K562 (cell line): Measurements from ENCODE around the gene ZFX. TPM values are rescaled to one million over a fixed set of nuclear protein-coding genes. Genes with fewer than 3 reads are reported as not detected.

Experiments
- ATAC-seq: fragments of 200-7000 bp; cut with Tn5 transposase; 3 replicates; pipeline ENCODE4 v1.9.1; 2020; ENCODE audit warnings: moderate library complexity
- BruUV-seq: library from RNA; stranded (reverse); fragments of 400-500 nt; replicated peaks from 2 replicates; lab custom pipeline; 2021; lab: Mats Ljungman, UMichigan
- CTCF ChIA-PET: fragments of 300-600 bp; formaldehyde crosslinking; extraction: SDS; loops from one replicate; lab custom pipeline; 2021; ENCODE audit warnings: low intra/inter-chr PET ratio; lab: Yijun Ruan, JAX
- POLR2A ChIA-PET: fragments of 300-600, 350-650 bp; sonication (Branson Sonifier 250); formaldehyde crosslinking; extraction: SDS; loops from one replicate; lab custom pipeline; 2021; ENCODE audit warnings: antibody characterized with exemption, inconsistent platforms; lab: Yijun Ruan, JAX
- DNase-seq, 4 experiments: peaks; one replicate each; pipeline versions ENCODE4 v3.0.0 to v3.0.0-alpha.2; 2011 to 2018; ENCODE audit warnings: low spot score in 3 of 4, mixed read lengths in 3 of 4; ENCODE audit errors: extremely low read depth in 1 of 4
- FAIRE-seq: peaks from 2 replicates; lab custom pipeline; 2011; peaks lifted over from hg19 to GRCh38; lab: Jason Lieb, UNC
- H2AFZ ChIP-seq: 2 replicates; pipeline ENCODE4 v1.6.0; 2011; ENCODE audit warnings: low read depth, low read length, control low read depth, inconsistent platforms
- H3K27ac ChIP-seq: fragments of 200-600 bp; 3 replicates; pipeline ENCODE4 v1.8.0; 2011; ENCODE audit warnings: low read depth, mild to moderate bottlenecking, control low read depth, inconsistent platforms, low read length, moderate library complexity, mixed read lengths; ENCODE audit errors: extremely low read depth
- H3K27me3 ChIP-seq, 2 experiments: fragments of 300-600 bp in 1 of 2; 2 replicates in 1 of 2; 3 replicates in 1 of 2; pipeline versions ENCODE4 v1.6.0 to v1.8.0; 2011; ENCODE audit warnings: inconsistent platforms in 2 of 2, low read length in 2 of 2, mild to moderate bottlenecking in 1 of 2, mixed read lengths in 1 of 2, moderate library complexity in 1 of 2; ENCODE audit not compliant: control insufficient read depth in 2 of 2, insufficient read depth in 2 of 2
- H3K36me3 ChIP-seq: fragments of 300-600 bp; 3 replicates; pipeline ENCODE4 v1.8.0; 2011; ENCODE audit warnings: mild to moderate bottlenecking, low read length, inconsistent platforms; ENCODE audit not compliant: control insufficient read depth, insufficient read depth
- H3K4me1 ChIP-seq, 2 experiments: fragments of 200-600 bp in 1 of 2; replicated peaks in 1 of 2; 2 replicates in 1 of 2; 3 replicates in 1 of 2; pipeline versions ENCODE4 v1.5.1 to v1.8.0; 2011; ENCODE audit warnings: inconsistent platforms in 2 of 2, low read length in 2 of 2, mild to moderate bottlenecking in 1 of 2, mixed read lengths in 1 of 2, moderate library complexity in 1 of 2; ENCODE audit not compliant: control insufficient read depth in 2 of 2, insufficient read depth in 2 of 2
- H3K4me2 ChIP-seq: 2 replicates; pipeline ENCODE4 v1.6.1; 2011; ENCODE audit warnings: low read length, control low read depth, inconsistent platforms, mixed read lengths; ENCODE audit not compliant: insufficient read depth
- H3K4me3 ChIP-seq: fragments of 200-600 bp; sonication (generic), shearing (Covaris generic); 2 replicates; pipeline ENCODE4 v1.5.1; 2016; ENCODE audit warnings: control low read depth, inconsistent platforms
- H3K79me2 ChIP-seq: fragments of 200-600 bp; 3 replicates; pipeline ENCODE4 v1.8.0; 2011; ENCODE audit warnings: low read length, inconsistent platforms; ENCODE audit not compliant: control insufficient read depth, insufficient read depth
- H3K9ac ChIP-seq, 2 experiments: 2 replicates each; pipeline versions ENCODE4 v1.6.0 to v1.6.1; 2011; ENCODE audit warnings: low read depth in 2 of 2, low read length in 2 of 2, control low read depth in 1 of 2, inconsistent platforms in 1 of 2, mild to moderate bottlenecking in 1 of 2, mixed read lengths in 1 of 2; ENCODE audit not compliant: insufficient read depth in 1 of 2
- H3K9me1 ChIP-seq: one replicate; pipeline ENCODE4 v1.6.0; 2011; ENCODE audit warnings: inconsistent platforms, mild to moderate bottlenecking, low read length, moderate library complexity; ENCODE audit not compliant: control insufficient read depth, insufficient read depth
- H3K9me3 ChIP-seq: replicated peaks from 2 replicates; pipeline ENCODE4 v1.5.1; 2011; ENCODE audit warnings: low read depth, low read length, inconsistent platforms; ENCODE audit not compliant: control insufficient read depth, insufficient read depth
- H4K20me1 ChIP-seq: replicated peaks from 2 replicates; pipeline ENCODE4 v1.6.1; 2011; ENCODE audit warnings: low read length, inconsistent platforms, mixed read lengths; ENCODE audit not compliant: control insufficient read depth, insufficient read depth
- NFE2 ChIP-seq: IDR thresholded peaks from 2 replicates; pipeline ENCODE4 v1.6.1; 2014; ENCODE audit warnings: antibody characterized with exemption, low read depth
- RHOXF2B ChIP-seq: fragments of 250-450 bp; sonication (Bioruptor Pico); conservative IDR thresholded peaks from 2 replicates; pipeline ENCODE4 v1.5.1; 2021
- SIX5 ChIP-seq, 2 experiments: IDR thresholded peaks; 2 replicates each; pipeline ENCODE4 v1.6.1; 2011; ENCODE audit warnings: low read length in 2 of 2, borderline replicate concordance in 1 of 2, low read depth in 1 of 2, mild to moderate bottlenecking in 1 of 2, moderate library complexity in 1 of 2; ENCODE audit not compliant: insufficient read depth in 1 of 2
- SUPT5H ChIP-seq: fragments of 450-650 bp; IDR thresholded peaks from 2 replicates; pipeline ENCODE4 v1.6.1; 2016
- ZBTB26 ChIP-seq: fragments of 450-650 bp; formaldehyde crosslinking; IDR thresholded peaks from 2 replicates; pipeline ENCODE4 v1.4.0; 2022; ENCODE audit warnings: missing genetic modification characterization
- ZBTB7A ChIP-seq: IDR thresholded peaks from 2 replicates; pipeline ENCODE4 v1.6.1; 2011; ENCODE audit warnings: low read depth, mild to moderate bottlenecking, low read length, moderate library complexity, borderline replicate concordance; ENCODE audit not compliant: control insufficient read depth
- ZNF347 ChIP-seq: fragments of 450-650 bp; formaldehyde crosslinking; IDR thresholded peaks from 2 replicates; pipeline ENCODE4 v1.4.0; 2020; ENCODE audit warnings: low read depth, mild to moderate bottlenecking, moderate library complexity
- WGBS: fragments of 100-300 bp; shearing (Covaris generic); methylation state at CpG from one replicate; pipeline ENCODE4 v1.1.6; 2016; ENCODE audit warnings: low coverage, mixed read lengths; ENCODE audit not compliant: insufficient coverage; ENCODE audit errors: missing lambda C conversion rate; 5-methylcytosine and 5-hydroxymethylcytosine counted together
- in situ Hi-C: fragments of 300-500 bp; cut with MboI; formaldehyde crosslinking; loops from 4 replicates; pipeline ENCODE4 v1.15.0; 2018; ENCODE audit warnings: inconsistent platforms, mixed read lengths
- intact Hi-C: fragments of 100-400 bp; cut with micrococcal nuclease; formaldehyde crosslinking; loops from 2 replicates; pipeline ENCODE4 v1.14.2; 2022
- polyA plus RNA-seq, 8 experiments: library from polyadenylated mRNA; depleted of rRNA in 4 of 8; stranded (reverse) in 5 of 8; unstranded in 3 of 8; fragments of >200 nt; fragmentation: Nextera tagmentation in 2 of 8; fragmentation: Illumina TruSeq in 1 of 8; extraction: Ambion mirVana in 2 of 8; extraction: Trizol in 1 of 8; gene quantifications; 2 replicates each; pipeline versions ENCODE4 v1.2.1 to v1.2.3, GENCODE V29; 2011 to 2014; ENCODE audit warnings: inconsistent platforms in 1 of 8, missing spikeins in 1 of 8
- total RNA-seq, 7 experiments: library from RNA; depleted of rRNA in 6 of 7; stranded (reverse); fragments of >200 nt in 6 of 7; fragmentation: Illumina TruSeq in 2 of 7; extraction: Trizol in 2 of 7; gene quantifications; 2 replicates each; pipeline versions ENCODE4 v1.2.1 to v1.2.3, GENCODE V29; 2011 to 2021; ENCODE audit warnings: low replicate concordance in 1 of 7
- TF ChIP-seq, protein P1 (sequence below): fragments of 250-450 bp; sonication (Bioruptor Pico); IDR thresholded peaks from 2 replicates; pipeline ENCODE4 v1.6.1; 2021; ENCODE audit warnings: mild to moderate bottlenecking

The ZFX gene
- total and polyA plus RNA-seq, 9 of the 15 experiments (the other 6 are each of a cell fraction or from before 2014, with no cell fraction given), result 5.3 to 25.2 (median 11.4) TPM

- 76% methylated on average over 5 of the region's 5 CpGs for WGBS
- Histone ChIP-seq H4K20me1 (0 out of 2 replicates have a peak, but pooled peaks cover 6% of the 10 kb centered on the region), H2AFZ (no peak overlapping the region), H3K36me3 (peaks cover 49% of the 10 kb centered on the region; the same call in 2 of the 3 replicates), H3K79me2 (peaks cover 55% of the 10 kb centered on the region), H3K9me3 (no peaks in the 10 kb centered on the region), H3K4me3 (no peak overlapping the region), H3K4me2 (no peak overlapping the region), H3K27ac (no peak overlapping the region), H3K9ac (no peak overlapping the region), H3K9me1 (no peaks in the 10 kb centered on the region), H3K27me3 (no peaks in the 10 kb centered on the region), H3K4me1 (no peaks in the 10 kb centered on the region)
- FAIRE-seq (no peak), ATAC-seq (no peak), DNase-seq (no peak)
- in situ Hi-C loops, result no loop called here
- BruUV-seq, result no TSS peak
- ChIA-PET CTCF (no interaction called here), POLR2A (interaction anchor here (1.2 kb wide), 1 partner anchor 10 kb away, joined by 5 read pairs; no protein-coding TSS in a partner anchor)
- TF ChIP-seq, protein P1, sequence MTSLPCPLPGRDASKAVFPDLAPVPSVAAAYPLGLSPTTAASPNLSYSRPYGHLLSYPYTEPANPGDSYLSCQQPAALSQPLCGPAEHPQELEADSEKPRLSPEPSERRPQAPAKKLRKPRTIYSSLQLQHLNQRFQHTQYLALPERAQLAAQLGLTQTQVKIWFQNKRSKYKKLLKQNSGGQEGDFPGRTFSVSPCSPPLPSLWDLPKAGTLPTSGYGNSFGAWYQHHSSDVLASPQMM (CRISPR knock-in tag), result no peak
- TF ChIP-seq ZBTB26 (no peak), ZNF347 (CRISPR knock-in tag) (no peak), SUPT5H (no peak), SIX5 (IDR thresholded peaks at IDR 0.05; ENCODE audit: borderline replicate concordance in 1 of 2, insufficient read depth in 1 of 2, low read depth in 1 of 2, low read length in 2 of 2) (no peak), NFE2 (no peak), ZBTB7A (no peak), RHOXF2B (CRISPR knock-in tag) (no peak)
- intact Hi-C loops, result no loop called here
These were observed 54.8 kb downstream of the ZFX start for GRCh38 chrX:24204331-24204730.
